Osteocyte (in vitro differentiated cells): ENCODE measurements around the gene OR7A5. TPM values are rescaled to one million over a fixed set of nuclear protein-coding genes. Genes with fewer than 3 reads are reported as not detected.

Source experiments
- DNase-seq: peaks from one replicate; pipeline ENCODE4 v3.0.0; 2021; ENCODE audit warnings: mixed read lengths; ENCODE audit not compliant: unreplicated experiment; ENCODE audit errors: extremely low spot score
- H3K27ac Mint-ChIP-seq: one replicate; pipeline ENCODE4 v1.8.0; 2021; ENCODE audit warnings: mild to moderate bottlenecking, mixed read lengths; ENCODE audit not compliant: unreplicated experiment
- H3K27me3 Mint-ChIP-seq: one replicate; pipeline ENCODE4 v1.8.0; 2021; ENCODE audit warnings: mixed read lengths; ENCODE audit not compliant: unreplicated experiment
- H3K36me3 Mint-ChIP-seq: one replicate; pipeline ENCODE4 v1.8.0; 2021; ENCODE audit warnings: mixed read lengths; ENCODE audit not compliant: unreplicated experiment
- H3K4me1 Mint-ChIP-seq: one replicate; pipeline ENCODE4 v1.8.0; 2021; ENCODE audit warnings: mixed read lengths; ENCODE audit not compliant: unreplicated experiment
- H3K4me3 Mint-ChIP-seq: one replicate; pipeline ENCODE4 v1.8.0; 2021; ENCODE audit warnings: mild to moderate bottlenecking, moderate library complexity, mixed read lengths; ENCODE audit not compliant: unreplicated experiment
- H3K9me3 Mint-ChIP-seq: one replicate; pipeline ENCODE4 v1.8.0; 2021; ENCODE audit warnings: mixed read lengths; ENCODE audit not compliant: unreplicated experiment
- CTCF ChIP-seq: fragments of 200-600 bp; sonication (generic); IDR thresholded peaks from 2 replicates; pipeline ENCODE4 v1.5.0; 2021; ENCODE audit warnings: antibody characterized with exemption, mild to moderate bottlenecking, moderate library complexity
- long read RNA-seq: library from polyadenylated mRNA; unstranded; transcript quantifications from one replicate; pipeline ENCODE4 v2.0.0, GENCODE V29; 2021
- total RNA-seq: library from RNA; stranded (reverse); gene quantifications from 2 replicates; pipeline ENCODE4 v1.2.1, GENCODE V29; 2021

OR7A5 gene
- not detected in 2 replicates for total RNA-seq
- long read RNA-seq = 0 reads

- no peak for TF ChIP-seq CTCF
- DNase-seq = no peak
- H3K36me3 Mint-ChIP-seq = no peaks in the 10 kb centered on the region
- no peak within 1 kb of the TSS for H3K27ac Mint-ChIP-seq
- no peaks in the 10 kb centered on the region for H3K4me1 Mint-ChIP-seq
- H3K4me3 Mint-ChIP-seq = no peak within 1 kb of the TSS
- H3K27me3 Mint-ChIP-seq = no peaks in the 10 kb centered on the region
- no peaks in the 10 kb centered on the region for H3K9me3 Mint-ChIP-seq
These were observed at the start of gene OR7A5, which contains the start of gene OR7C1 for GRCh38 chr19:14835011-14835410. Gene OR7A5, minus strand, starts transcription at chr19:14835185. Its CDS starts 6,944 bp downstream, at chr19:14828241. Gene OR7C1, minus strand, starts transcription at chr19:14835185. Its CDS starts 35,049 bp downstream, at chr19:14800136.

GRCh38 chr19:14871619-14872230 lies 36.7 kb upstream of the OR7A5 start:
- H3K27ac Mint-ChIP-seq = no peak overlapping the region
- no peak overlapping the region for H3K4me3 Mint-ChIP-seq
- H3K4me1 Mint-ChIP-seq = no peaks in the 10 kb centered on the region
- peaks cover 3% of the 10 kb centered on the region for H3K9me3 Mint-ChIP-seq
- peaks cover 15% of the 10 kb centered on the region for H3K27me3 Mint-ChIP-seq
- DNase-seq = no peak
- H3K36me3 Mint-ChIP-seq = no peaks in the 10 kb centered on the region
- TF ChIP-seq CTCF = peak; percentile 44

- Mint-ChIP-seq H3K4me3 (no peak overlapping the region), H3K27me3 (peaks cover 13% of the 10 kb centered on the region), H3K36me3 (no peaks in the 10 kb centered on the region), H3K4me1 (no peaks in the 10 kb centered on the region), H3K9me3 (peaks cover 3% of the 10 kb centered on the region), H3K27ac (no peak overlapping the region)
- DNase-seq = no peak
- no peak for TF ChIP-seq CTCF
These were observed 33.5 kb upstream of the OR7A5 start for GRCh38 chr19:14868497-14868896.

- H3K9me3 Mint-ChIP-seq = peaks cover 5% of the 10 kb centered on the region
- no peak for DNase-seq
These were observed 13.8 kb upstream of the OR7A5 start, which contains the start of gene OR7A10 for GRCh38 chr19:14848822-14849221. Gene OR7A10, minus strand, starts transcription at chr19:14848922. Its CDS starts 7,045 bp downstream, at chr19:14841877.

More at GRCh38 chr19:14848822-14849221, 13.8 kb upstream of the OR7A5 start, which contains the start of gene OR7A10:
- Mint-ChIP-seq H3K27me3 (peaks cover 2% of the 10 kb centered on the region), H3K4me1 (no peaks in the 10 kb centered on the region), H3K36me3 (no peaks in the 10 kb centered on the region), H3K27ac (no peak within 1 kb of the TSS), H3K4me3 (no peak within 1 kb of the TSS)
- no peak for TF ChIP-seq CTCF
